ENCODE measurements around the gene SIX2.
"Not testable (repeated sequence)": the region's sequence is repeated elsewhere in the genome, so short reads cannot be mapped to it uniquely, and the experiment has no call there.

Gene SIX2

GRCh38 chr2:45009303-45009927 is at the start of gene SIX2:
SIX2 (minus strand) TSS chr2:45009452; CDS start chr2:45009110, 342 bp downstream.
- peak; percentile 96 for DNase-seq

GRCh38 chr2:45055162-45055605 is 45.9 kb upstream of the SIX2 start:
- no peak for DNase-seq

- DNase-seq: no peak
Measured at GRCh38 chr2:45053966-45054365, 44.7 kb upstream of the SIX2 start.

DNA sequence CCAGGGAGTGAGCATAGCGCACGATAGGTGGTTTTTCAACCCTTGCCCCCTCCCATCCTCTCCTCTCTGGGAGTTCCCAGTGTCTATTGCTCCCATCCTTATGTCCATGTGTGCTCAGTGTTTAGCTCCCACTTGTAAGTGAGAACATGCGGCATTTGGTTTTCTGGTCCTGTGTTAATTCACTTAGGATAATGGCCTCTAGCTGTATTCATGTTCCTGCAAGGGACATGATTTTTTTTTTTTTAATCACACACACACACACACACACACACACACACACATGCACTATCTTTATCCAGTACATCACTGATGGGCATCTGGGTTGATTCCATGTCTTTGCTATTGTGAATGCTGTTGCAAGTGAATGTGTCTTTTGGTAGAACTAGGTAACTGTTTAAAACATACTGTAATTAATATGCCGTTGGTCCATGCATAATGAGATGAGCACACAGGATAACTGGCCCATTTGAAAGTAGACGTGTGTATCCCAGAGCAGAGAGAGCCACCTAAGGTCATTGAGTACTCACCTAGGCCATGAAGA is 43.2 kb upstream of the SIX2 start:
- no peak for DNase-seq

DNA sequence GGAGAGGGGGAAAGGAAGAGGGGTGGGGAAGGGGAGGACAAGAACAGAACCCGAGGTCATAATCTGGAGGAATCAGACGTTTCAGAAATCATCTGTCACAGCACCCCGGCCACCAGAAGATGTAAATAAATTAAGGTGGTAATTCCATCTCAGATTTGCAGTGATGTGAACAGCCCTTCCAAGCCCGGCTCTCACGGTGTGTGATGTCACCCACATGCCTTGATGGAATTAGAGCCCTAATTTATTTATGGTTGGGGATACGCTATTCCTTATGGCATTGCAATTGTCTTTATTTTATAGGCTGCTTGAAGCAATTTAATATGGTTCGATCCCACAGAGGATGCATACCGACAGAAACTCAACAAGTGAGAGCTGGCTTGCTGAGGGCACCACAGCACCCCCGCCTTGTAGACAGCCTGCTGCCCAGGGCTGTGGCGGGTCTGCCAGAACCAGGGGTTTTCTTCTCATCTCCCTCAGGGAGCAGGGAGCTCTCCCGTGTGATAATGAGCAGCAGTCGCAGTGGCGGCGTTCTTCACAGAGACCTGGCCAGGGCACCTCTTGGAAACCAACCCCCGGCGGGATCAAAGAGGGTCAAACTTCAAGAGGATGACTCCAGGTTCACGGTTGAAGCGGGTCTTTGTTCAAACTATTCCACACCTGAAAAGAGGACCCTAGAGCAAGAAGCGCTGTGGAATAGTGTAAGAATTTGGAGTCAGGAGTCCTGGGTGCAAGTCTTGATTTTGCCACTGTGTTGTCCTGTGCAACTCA is 40.5 kb upstream of the SIX2 start:
- no peak for DNase-seq

GRCh38 chr2:45047301-45047700 is 38.0 kb upstream of the SIX2 start:
- DNase-seq: no peak

DNA sequence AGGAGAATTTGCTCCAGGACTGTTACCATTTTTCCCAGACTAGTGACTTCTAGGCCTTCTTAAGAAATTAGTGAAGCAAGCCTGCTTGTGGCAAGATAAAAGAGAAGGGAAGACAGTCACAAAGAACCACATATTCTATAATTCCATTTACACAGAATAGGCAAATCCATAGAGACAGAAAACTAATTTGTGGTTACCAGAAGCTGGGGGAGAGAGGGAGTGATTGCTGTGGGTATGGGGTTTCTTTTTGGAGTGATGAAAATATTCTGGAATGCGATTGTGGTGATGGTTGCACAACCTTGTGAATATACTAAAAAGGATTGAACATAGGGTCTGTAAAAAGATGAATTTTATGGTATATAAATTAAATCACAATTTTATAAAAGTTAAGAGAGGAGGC is 37.5 kb upstream of the SIX2 start:
- DNase-seq: no peak

DNA sequence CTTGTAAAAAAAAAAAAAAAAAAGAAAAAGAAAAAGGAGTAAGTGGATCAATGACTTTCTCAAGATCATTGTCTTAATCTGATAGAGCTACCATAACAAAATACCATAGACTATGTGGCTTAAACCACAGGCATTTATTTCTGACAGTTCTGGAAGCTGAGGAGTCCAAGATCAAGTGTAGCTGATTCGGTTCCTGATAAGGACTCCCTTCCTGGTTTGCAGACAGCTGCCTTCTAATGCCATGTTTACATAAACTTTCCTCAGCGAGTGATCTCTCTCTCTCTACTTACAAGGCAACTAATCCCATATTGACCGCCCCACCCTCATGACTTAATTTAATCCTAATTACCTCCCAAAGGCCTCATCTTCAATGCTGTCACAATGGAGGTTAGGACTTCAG is 36.5 kb upstream of the SIX2 start:
- no peak for DNase-seq

DNA sequence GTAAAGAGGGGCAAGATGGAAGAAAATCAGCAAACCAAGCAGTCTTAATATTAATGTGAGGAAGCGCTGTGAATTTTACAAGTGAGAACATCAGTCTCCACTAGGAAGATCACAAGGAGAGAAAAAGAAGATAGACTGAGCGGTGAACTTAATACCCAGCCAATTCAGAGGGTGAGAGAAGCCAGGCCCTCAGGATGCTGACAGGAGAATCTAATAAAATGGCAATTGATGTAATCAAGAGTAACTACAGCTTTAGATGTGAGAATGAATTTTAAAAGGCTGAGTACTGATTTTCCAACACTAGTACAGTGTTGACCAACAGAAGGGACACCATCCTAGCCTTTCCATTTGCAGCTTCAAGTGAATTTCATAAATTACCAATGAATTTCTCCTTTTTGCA is 35.7 kb upstream of the SIX2 start:
- no peak for DNase-seq

DNA sequence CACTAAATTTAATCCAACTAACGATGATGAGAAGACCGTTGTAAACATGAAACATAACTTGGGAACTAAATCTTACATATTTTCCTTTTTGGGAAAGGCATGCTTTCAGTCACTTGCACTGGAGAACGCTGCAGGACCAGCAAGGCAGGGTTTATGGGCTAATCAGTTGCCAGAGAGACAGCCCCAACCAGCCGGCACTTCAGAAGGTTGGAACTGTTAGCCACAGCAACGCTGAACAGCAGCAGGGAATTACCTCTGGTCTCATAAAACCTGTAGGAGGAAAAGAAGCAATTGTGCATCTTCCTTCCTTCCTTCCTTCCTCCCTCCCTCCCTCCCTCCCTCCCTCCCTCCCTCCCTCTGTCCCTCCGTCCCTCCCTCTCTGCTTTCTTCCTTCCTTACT is 33.9 kb upstream of the SIX2 start:
- peak; percentile 5 for DNase-seq

DNA sequence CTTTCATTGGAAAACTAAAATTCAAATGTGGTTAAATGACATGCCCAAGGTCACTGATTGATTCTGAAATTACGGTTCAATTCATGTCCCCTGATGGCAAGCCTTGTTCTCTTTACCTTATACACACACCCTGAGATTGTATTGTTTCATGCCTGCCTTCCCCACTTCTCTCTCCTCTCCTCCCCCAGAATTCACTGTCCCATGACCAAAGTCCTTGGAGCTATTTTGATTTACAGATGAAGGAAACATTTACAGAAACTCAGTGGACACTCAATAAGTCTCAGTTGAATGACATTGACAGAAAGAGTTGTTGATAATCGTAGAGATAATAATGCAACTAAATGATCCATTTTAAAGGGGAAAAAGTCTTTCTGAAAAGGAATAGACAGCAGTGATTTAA is 33.1 kb upstream of the SIX2 start:
- DNase-seq: peak; percentile 30

DNA sequence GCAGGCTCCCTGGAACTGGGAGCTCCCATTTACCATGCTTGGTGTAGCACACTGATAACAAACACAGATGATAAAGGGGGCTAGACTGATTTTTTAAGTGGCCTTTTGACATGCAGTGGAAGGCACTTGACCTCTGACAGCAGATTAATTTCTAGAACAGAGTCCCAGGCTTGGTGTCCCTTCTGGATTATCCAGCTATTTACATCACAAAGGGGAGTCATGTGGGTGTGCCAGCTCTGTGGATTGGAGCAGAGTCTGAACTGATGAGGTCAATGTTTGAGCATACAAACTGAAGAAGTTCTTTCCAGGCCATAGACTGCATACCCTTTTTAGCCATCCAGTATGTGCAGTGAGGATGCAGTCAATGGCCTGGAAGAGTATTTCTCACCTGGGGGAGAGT is 31.5 kb upstream of the SIX2 start:
- DNase-seq: peak; percentile 24

- DNase-seq: not testable (repeated sequence)
Measured at GRCh38 chr2:45039804-45040203, 30.6 kb upstream of the SIX2 start.

DNA sequence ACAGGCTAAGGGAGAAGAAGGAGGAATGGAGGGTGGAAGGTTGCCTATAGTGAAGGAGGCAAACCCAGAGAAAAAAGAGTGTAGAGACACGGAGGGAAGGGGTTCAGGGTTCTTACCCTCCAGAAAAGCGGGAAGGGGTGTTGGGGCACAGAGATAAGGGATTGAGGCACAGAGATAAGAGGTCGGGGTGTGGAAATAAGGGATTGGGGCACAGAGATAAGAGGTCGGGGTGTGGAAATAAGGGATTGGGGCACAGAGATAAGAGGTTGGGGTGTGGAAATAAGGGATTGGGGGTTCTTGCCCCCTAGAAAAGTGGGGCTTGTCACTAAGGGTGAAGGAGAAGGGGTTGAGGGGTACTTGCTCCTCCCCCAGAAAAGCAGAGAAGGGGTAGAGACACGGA is 29.6 kb upstream of the SIX2 start:
- not testable (repeated sequence) for DNase-seq

- no peak for DNase-seq
Measured at GRCh38 chr2:45033302-45033701, 24.1 kb upstream of the SIX2 start.

DNA sequence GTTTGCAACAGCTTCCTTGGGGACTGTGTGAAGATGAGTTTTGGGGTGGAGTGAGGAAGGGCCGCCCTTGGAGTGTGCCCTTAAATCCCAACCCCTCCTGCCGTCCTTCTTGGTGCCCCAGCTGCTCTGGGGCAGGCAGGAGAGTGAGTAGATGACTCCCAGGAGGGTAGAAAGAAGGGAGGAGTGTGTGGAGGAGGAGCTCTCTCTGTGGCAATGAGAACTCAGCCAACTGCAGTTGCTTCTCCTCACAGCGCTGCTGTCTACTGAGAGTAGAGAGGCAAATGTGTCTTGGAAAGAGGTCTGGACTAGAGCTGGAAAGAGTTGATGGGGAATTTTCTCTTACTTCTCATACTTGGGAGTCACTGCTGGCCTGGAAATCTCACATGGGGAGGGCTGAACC is 21.8 kb upstream of the SIX2 start:
- no peak for DNase-seq

DNA sequence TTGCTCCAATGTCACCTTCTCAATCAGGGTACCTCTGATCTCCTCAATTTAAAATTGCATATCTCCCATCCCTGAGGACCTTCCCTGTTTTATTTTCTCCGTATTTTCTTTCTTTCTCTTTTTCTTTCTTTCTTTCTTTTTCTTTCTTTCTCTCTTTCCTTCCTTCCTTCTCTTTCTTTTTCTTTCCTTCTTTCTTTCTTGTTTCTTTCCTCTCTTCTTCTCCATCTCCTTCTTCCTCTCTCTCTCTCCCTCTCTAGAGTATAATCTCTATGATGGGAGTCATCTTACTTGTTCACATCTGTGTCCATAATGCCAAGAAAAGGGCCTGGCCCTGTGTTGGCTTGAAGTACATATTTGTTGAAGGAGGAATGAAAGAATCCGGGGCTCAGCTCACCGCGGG is 21.3 kb upstream of the SIX2 start:
- no peak for DNase-seq

DNA sequence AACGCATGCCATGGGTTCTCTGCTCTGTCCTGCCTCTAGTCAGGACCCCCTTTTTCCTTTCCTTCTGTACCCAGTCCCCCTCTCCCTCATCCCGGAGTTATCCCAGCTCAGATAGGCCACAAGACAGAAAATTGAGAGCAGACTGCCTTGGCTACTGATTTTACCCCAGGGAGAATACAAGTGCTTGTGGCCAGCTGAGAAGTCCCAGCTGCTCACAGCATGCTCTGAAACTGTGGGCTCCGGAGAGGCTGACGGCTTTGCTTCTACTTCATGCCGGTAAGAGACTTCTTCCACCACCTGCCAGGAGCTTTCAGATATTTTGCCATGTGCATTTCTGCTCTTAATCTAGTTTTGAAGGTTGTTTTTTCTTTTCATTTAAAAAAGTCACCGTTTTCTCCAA is 20.0 kb upstream of the SIX2 start:
- DNase-seq: no peak

GRCh38 chr2:45028276-45028675 is 19.0 kb upstream of the SIX2 start:
- DNase-seq: no peak

- DNase-seq: no peak
Measured at GRCh38 chr2:45026924-45027450, 17.7 kb upstream of the SIX2 start.

GRCh38 chr2:45024600-45025291 is 15.5 kb upstream of the SIX2 start:
- peak; percentile 5 for DNase-seq

GRCh38 chr2:45024097-45024496 is 14.8 kb upstream of the SIX2 start:
- no peak for DNase-seq

DNA sequence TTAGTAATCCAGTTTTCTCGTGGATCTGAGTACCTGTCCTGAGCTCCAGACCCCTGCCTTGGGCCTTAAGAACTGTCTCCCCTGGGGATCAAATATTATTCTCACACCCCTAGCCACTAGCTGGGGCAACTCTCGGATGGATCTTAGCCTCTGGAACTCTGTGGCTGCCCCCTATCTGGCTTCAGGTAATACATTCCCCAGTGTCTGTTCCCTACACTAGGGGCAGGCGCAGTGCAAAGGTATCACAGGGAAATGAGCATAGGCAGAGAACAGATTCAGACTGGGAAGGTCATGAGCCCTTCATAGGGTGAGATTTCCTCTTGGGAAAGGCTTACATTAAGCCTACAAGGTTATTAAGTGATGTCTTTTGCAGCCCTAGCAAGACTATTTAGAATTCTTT is 11.2 kb upstream of the SIX2 start:
- DNase-seq: no peak

DNA sequence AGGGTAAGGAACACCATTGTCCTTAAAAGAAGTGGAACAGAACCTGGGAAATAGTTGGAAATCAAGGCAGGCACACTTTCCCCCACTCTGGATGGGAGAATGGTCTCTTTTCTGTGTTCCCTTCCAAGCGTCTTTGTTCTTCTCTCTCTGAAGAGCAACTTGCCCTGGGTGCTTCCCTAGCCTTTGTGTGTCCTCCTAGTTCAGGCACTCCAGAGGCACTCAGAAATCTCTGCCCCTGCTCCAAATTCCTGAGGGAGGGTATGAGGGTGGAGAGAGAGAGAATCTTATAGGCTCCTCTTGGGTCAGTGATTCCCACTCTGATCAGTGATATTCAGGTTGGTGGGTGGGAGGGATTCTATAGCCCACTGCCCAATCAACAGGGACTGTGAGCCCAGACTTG is 8.8 kb upstream of the SIX2 start:
- DNase-seq: no peak

Measured in DMS79 treated with DMSO at 0.1 percent for 48 hours (cell line).